Measurements from ENCODE around the gene CEP128. TPM values are rescaled to one million over a fixed set of nuclear protein-coding genes. Genes with fewer than 3 reads are reported as not detected.

The CEP128 gene
- total RNA-seq, 1 experiment from 2014 or later, result 16.4 TPM

GRCh38 chr14:80620434-80620833 lies 321.1 kb downstream of the CEP128 start:
- intact Hi-C loops (cut with micrococcal nuclease), result no loop called here

More at GRCh38 chr14:80620434-80620833, 321.1 kb downstream of the CEP128 start:
- H3K36me3 ChIP-seq (ENCODE audit: control insufficient read depth in 1 of 2, insufficient read depth in 2 of 2, low read length in 2 of 2), result no peaks in the 10 kb centered on the region
- ATAC-seq (no peak), DNase-seq (ENCODE audit: low read depth, low spot score) (no peak)
- peaks cover 6 to 10% of the 10 kb centered on the region in 2 experiments for H3K4me1 ChIP-seq (ENCODE audit: control insufficient read depth in 1 of 2, insufficient read depth in 2 of 2, low read length in 2 of 2)
- H3K27me3 ChIP-seq (ENCODE audit: insufficient read depth, low read length), result no peaks in the 10 kb centered on the region
- no TSS peak for BruUV-seq (replicated peaks)
- no peak overlapping the region for H3K4me2 ChIP-seq (ENCODE audit: low read length)
- ChIA-PET POLR2A (no interaction called here), CTCF (no interaction called here), RAD21 (ENCODE audit: low non-redundant PET in 1 of 2, low total read pairs in 2 of 2, uncharacterized antibody in 2 of 2, unreplicated experiment in 2 of 2) (no interaction called here)
- H2AFZ ChIP-seq (ENCODE audit: low read depth, low read length, poor library complexity, severe bottlenecking), result no peak overlapping the region
- TF ChIP-seq CEBPB (IDR thresholded peaks at IDR 0.05; ENCODE audit: low read depth) (no peak), EZH2phosphoT487 (IDR thresholded peaks at IDR 0.05; ENCODE audit: borderline replicate concordance) (no peak), REST (IDR thresholded peaks at IDR 0.05; ENCODE audit: low read depth) (no peak), CTCF (IDR thresholded peaks at IDR 0.05 in 2 of 3, conservative IDR thresholded peaks at IDR 0.05 in 1 of 3; ENCODE audit: borderline replicate concordance in 1 of 3, insufficient read depth in 1 of 3, low read depth in 2 of 3, low read length in 2 of 3) (no peak), ELF1 (IDR thresholded peaks at IDR 0.05; ENCODE audit: borderline replicate concordance, low read depth) (no peak), ZFX (IDR thresholded peaks at IDR 0.05) (no peak), EGR1 (IDR thresholded peaks at IDR 0.05; ENCODE audit: low read depth) (no peak), JUND (IDR thresholded peaks at IDR 0.05) (no peak), ATF3 (IDR thresholded peaks at IDR 0.05) (no peak), POLR2AphosphoS5 (IDR thresholded peaks at IDR 0.05; ENCODE audit: low read depth, low read length) (no peak), SRF (IDR thresholded peaks at IDR 0.05; ENCODE audit: low read depth) (no peak), ZBTB33 (IDR thresholded peaks at IDR 0.05; ENCODE audit: extremely low read depth, insufficient replicate concordance, low read length) (no peak), EZH2 (IDR thresholded peaks at IDR 0.05) (no peak), CBX3 (IDR thresholded peaks at IDR 0.05; ENCODE audit: low read depth) (no peak), SIN3A (IDR thresholded peaks at IDR 0.05; ENCODE audit: low read depth) (no peak), ZNF274 (IDR thresholded peaks at IDR 0.05; ENCODE audit: low read depth, low read length) (no peak), SP1 (IDR thresholded peaks at IDR 0.05; ENCODE audit: low read depth) (no peak), YY1 (IDR thresholded peaks at IDR 0.05; ENCODE audit: extremely low read depth, insufficient replicate concordance, low read depth, low read length) (no peak)
- H3K9ac ChIP-seq (ENCODE audit: low read length), result no peak overlapping the region
- H3K9me2 ChIP-seq (ENCODE audit: insufficient read depth), result no peaks in the 10 kb centered on the region
- no peaks in the 10 kb centered on the region for H3K9me3 ChIP-seq (ENCODE audit: control insufficient read depth in 1 of 2, insufficient read depth in 1 of 2, low read depth in 1 of 2, low read length in 2 of 2)
- H3K27ac ChIP-seq (ENCODE audit: low read depth, low read length), result no peak overlapping the region
- no peaks in the 10 kb centered on the region for H3K79me2 ChIP-seq (ENCODE audit: insufficient read depth, low read length)
- no peak overlapping the region for H3K4me3 ChIP-seq (replicated peaks in 1 of 2; ENCODE audit: low read depth in 1 of 2, low read length in 2 of 2)
- H4K20me1 ChIP-seq (ENCODE audit: insufficient read depth), result no peaks in the 10 kb centered on the region

Measured in HCT116 (cell line).